Measurements from ENCODE around the gene IQCK.

DNA sequence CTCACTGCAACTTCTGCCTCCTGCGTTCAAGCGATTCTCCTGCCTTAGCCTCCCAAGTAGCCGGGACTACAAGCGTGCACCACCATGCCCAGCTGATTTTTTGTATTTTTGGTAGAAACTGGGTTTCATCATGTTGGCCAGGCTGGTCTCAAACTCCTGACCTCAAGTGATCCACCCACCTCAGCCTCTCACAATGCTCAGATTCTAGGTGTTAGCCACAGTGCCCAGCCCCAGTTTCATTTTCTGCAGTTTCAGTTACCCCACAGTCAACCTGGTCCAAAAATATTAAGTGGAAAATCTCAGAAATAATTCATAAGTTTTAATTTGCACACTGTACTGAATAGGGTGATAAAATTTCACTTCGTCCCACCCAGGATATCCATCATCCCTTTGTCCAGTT is 28.7 kb upstream of the IQCK start:
- TF ChIP-seq CTCF (IDR thresholded peaks at IDR 0.05; ENCODE audit: insufficient read depth, low read length, poor library complexity, severe bottlenecking) (no peak), EZH2phosphoT487 (conservative IDR thresholded peaks at IDR 0.05; ENCODE audit: low read length) (no peak)

All from SU-DHL-6 (cell line).